ENCODE measurements around the gene NXNL2. TPM values are rescaled to one million over a fixed set of nuclear protein-coding genes. Genes with fewer than 3 reads are reported as not detected.
A peak's percentile ranks its signal among the peaks of the same experiment; 100 is the strongest.

NXNL2 gene
- total and polyA plus RNA-seq, 4 experiments from 2014 or later, result not detected

DNA sequence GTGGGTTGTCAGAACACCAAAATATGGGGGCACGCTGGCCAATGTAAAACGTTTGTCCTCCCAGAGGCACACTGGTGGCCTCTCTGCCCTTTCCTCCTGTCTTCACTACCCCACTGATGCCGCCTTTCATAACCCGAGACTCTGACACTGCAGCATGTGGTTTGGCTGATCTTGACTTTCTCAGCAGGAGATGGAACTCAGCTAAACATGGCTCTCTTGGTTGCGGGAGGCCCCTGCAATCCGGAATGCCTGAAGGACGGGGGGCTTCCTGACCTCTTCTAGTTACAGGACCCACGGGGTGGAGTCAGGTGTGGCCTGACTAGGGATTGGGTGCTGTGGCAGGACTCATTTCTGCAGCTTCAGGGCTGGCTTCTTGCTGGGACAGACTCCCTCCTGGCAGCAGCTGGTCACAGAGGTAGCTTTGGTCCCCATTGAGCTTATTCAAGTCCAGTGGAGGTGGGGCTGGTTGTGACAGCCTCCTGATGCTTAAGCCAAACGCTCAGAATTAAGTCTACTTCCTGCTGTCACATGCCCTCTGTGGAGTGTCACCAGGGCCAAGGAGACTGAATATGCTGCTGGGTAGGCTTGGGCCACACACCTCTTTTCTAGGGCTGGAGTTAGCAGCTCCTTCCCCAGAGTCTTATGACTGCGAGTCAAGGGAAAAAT, 44.2 kb downstream of the NXNL2 start:
- POLR2A ChIA-PET (ENCODE audit: partially characterized antibody), result no interaction called here
- intact Hi-C loops (cut with micrococcal nuclease), result loop anchor here (5.0 kb wide), 1 partner anchor 1242 kb away; no protein-coding TSS in a partner anchor
- H3K27ac Mint-ChIP-seq, result no peak overlapping the region
- H3K9me3 Mint-ChIP-seq, result no peaks in the 10 kb centered on the region
- no peaks in the 10 kb centered on the region for H3K36me3 Mint-ChIP-seq
- no peak overlapping the region for H3K4me3 Mint-ChIP-seq
- CTCF ChIA-PET (ENCODE audit: partially characterized antibody), result interaction anchor here (0.6 to 2.2 kb wide), 5 partner anchors 9 to 629 kb away, joined by 3 to 6 read pairs (median 3); a partner anchor contains a TSS
- H3K4me3 ChIP-seq (ENCODE audit: low read length in 2 of 2), result no peak overlapping the region
- peaks cover 3 to 7% (median 3%) of the 10 kb centered on the region in 4 donors for H3K4me1 Mint-ChIP-seq
- no peaks in the 10 kb centered on the region for H3K9me3 ChIP-seq (ENCODE audit: control insufficient read depth in 1 of 2, low read length in 2 of 2)
- H3K27me3 ChIP-seq (ENCODE audit: insufficient read depth, low read length), result no peaks in the 10 kb centered on the region
- peaks cover 10 to 15% of the 10 kb centered on the region in 2 donors for H3K27me3 Mint-ChIP-seq
- H3K36me3 ChIP-seq (ENCODE audit: insufficient read depth, low read length), result no peaks in the 10 kb centered on the region
- peaks cover 11% of the 10 kb centered on the region for H3K4me1 ChIP-seq (ENCODE audit: insufficient read depth, low read length)
- H3K27ac ChIP-seq (ENCODE audit: low read depth, low read length), result no peak overlapping the region
- no peak for DNase-seq

- H3K4me1 ChIP-seq (ENCODE audit: insufficient read depth, low read length), result peaks cover 14% of the 10 kb centered on the region
- no peaks in the 10 kb centered on the region for H3K9me3 Mint-ChIP-seq
- ChIA-PET CTCF (ENCODE audit: partially characterized antibody) (interaction anchor here (1.2 to 2.2 kb wide), 5 partner anchors 8 to 631 kb away, joined by 3 to 6 read pairs (median 3); no protein-coding TSS in a partner anchor), POLR2A (ENCODE audit: partially characterized antibody) (no interaction called here)
- no peaks in the 10 kb centered on the region for H3K27me3 ChIP-seq (ENCODE audit: insufficient read depth, low read length)
- H3K9me3 ChIP-seq (ENCODE audit: control insufficient read depth in 1 of 2, low read length in 2 of 2), result no peaks in the 10 kb centered on the region
- intact Hi-C loops (cut with micrococcal nuclease), result no loop called here
- DNase-seq, result no peak
- H3K27me3 Mint-ChIP-seq, result peaks cover 3 to 11% of the 10 kb centered on the region in 2 donors
- no peak overlapping the region for H3K27ac ChIP-seq (ENCODE audit: low read depth, low read length)
- H3K4me3 ChIP-seq (ENCODE audit: low read length in 2 of 2), result no peak overlapping the region
- H3K4me3 Mint-ChIP-seq, result no peak overlapping the region
- no peak overlapping the region for H3K27ac Mint-ChIP-seq
- H3K36me3 Mint-ChIP-seq, result no peaks in the 10 kb centered on the region
- no peaks in the 10 kb centered on the region for H3K36me3 ChIP-seq (ENCODE audit: insufficient read depth, low read length)
- peaks cover 6 to 10% (median 6%) of the 10 kb centered on the region in 4 donors for H3K4me1 Mint-ChIP-seq
These were observed 46.0 kb downstream of the NXNL2 start for GRCh38 chr9:88580961-88581360.

DNA sequence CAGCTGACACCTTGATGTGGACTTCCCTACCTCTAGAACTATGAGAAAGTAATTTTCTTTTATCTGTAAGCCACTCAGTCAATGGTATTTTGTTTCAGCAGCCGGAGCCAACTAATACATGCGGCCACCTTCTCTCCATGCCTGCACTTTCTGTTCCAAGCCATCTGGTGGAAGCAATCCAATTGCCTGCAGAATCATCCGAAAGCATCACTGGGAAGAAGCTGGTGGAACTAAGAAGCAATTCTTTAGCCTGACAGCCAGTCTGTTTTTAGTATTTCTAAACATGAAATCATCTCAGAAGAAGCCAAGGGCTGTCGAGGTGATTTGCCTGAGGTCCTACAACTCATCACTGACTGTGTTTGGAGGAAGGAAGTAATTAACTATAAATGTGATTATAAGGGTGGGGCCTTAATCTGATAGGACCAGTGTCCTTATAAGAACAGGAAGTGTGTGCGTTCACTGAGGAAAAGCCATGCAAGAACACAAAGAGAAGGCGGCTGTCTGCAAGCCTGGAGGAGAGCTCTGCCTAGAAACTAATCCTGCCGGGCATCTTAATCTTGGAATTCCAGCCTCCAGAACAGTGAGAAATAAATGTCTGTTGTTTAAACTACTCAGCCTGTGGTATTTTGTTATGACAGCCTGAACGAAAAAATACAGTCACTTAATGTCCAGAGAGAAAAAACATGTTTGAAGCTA, 49.1 kb downstream of the NXNL2 start:
- peaks cover 3 to 7% (median 6%) of the 10 kb centered on the region in 4 donors for H3K4me1 Mint-ChIP-seq
- H3K9me3 Mint-ChIP-seq, result peaks cover 0 to 4% (median 0%) of the 10 kb centered on the region in 8 donors
- Histone ChIP-seq H3K4me1 (ENCODE audit: insufficient read depth, low read length) (peaks cover 8% of the 10 kb centered on the region), H3K4me3 (ENCODE audit: low read length in 2 of 2) (no peak overlapping the region), H3K27me3 (ENCODE audit: insufficient read depth, low read length) (no peaks in the 10 kb centered on the region), H3K27ac (ENCODE audit: low read depth, low read length) (no peak overlapping the region), H3K36me3 (ENCODE audit: insufficient read depth, low read length) (no peaks in the 10 kb centered on the region), H3K9me3 (ENCODE audit: control insufficient read depth in 1 of 2, low read length in 2 of 2) (no peaks in the 10 kb centered on the region)
- no peak overlapping the region for H3K4me3 Mint-ChIP-seq
- no peak for DNase-seq
- no peak overlapping the region for H3K27ac Mint-ChIP-seq
- POLR2A ChIA-PET (ENCODE audit: partially characterized antibody), result no interaction called here
- no peaks in the 10 kb centered on the region for H3K36me3 Mint-ChIP-seq
- peaks cover 1 to 7% of the 10 kb centered on the region in 2 donors for H3K27me3 Mint-ChIP-seq
- CTCF ChIA-PET (ENCODE audit: partially characterized antibody), result interaction anchor here (0.7 to 0.9 kb wide), 2 partner anchors 9 to 304 kb away, joined by 3 read pairs; no protein-coding TSS in a partner anchor
- intact Hi-C loops (cut with micrococcal nuclease), result no loop called here

- Histone ChIP-seq H3K27me3 (ENCODE audit: insufficient read depth, low read length) (no peaks in the 10 kb centered on the region), H3K4me1 (ENCODE audit: insufficient read depth, low read length) (peaks cover 8% of the 10 kb centered on the region), H3K36me3 (ENCODE audit: insufficient read depth, low read length) (no peaks in the 10 kb centered on the region), H3K9me3 (ENCODE audit: control insufficient read depth in 1 of 2, low read length in 2 of 2) (no peaks in the 10 kb centered on the region), H3K27ac (ENCODE audit: low read depth, low read length) (no peak overlapping the region), H3K4me3 (ENCODE audit: low read length in 2 of 2) (no peak overlapping the region)
- Mint-ChIP-seq H3K4me1 (peaks cover 3 to 7% (median 6%) of the 10 kb centered on the region in 4 donors), H3K9me3 (peaks cover 0 to 4% (median 0%) of the 10 kb centered on the region in 8 donors), H3K4me3 (no peak overlapping the region), H3K27me3 (peaks cover 1 to 7% of the 10 kb centered on the region in 2 donors), H3K36me3 (no peaks in the 10 kb centered on the region), H3K27ac (no peak overlapping the region)
- no peak for DNase-seq
- CTCF ChIA-PET (ENCODE audit: partially characterized antibody), result interaction anchor here (1.2 to 1.4 kb wide), 2 partner anchors 9 to 416 kb away, joined by 3 read pairs; no protein-coding TSS in a partner anchor
- intact Hi-C loops (cut with micrococcal nuclease), result no loop called here
- POLR2A ChIA-PET (ENCODE audit: partially characterized antibody), result no interaction called here
These were observed 50.4 kb downstream of the NXNL2 start for GRCh38 chr9:88585426-88585825.

- no peaks in the 10 kb centered on the region for H3K36me3 Mint-ChIP-seq
- Histone ChIP-seq H3K4me1 (ENCODE audit: insufficient read depth, low read length) (peaks cover 8% of the 10 kb centered on the region), H3K4me3 (ENCODE audit: low read length in 2 of 2) (no peak overlapping the region), H3K27ac (ENCODE audit: low read depth, low read length) (no peak overlapping the region), H3K27me3 (ENCODE audit: insufficient read depth, low read length) (no peaks in the 10 kb centered on the region), H3K9me3 (ENCODE audit: control insufficient read depth in 1 of 2, low read length in 2 of 2) (no peaks in the 10 kb centered on the region), H3K36me3 (ENCODE audit: insufficient read depth, low read length) (no peaks in the 10 kb centered on the region)
- no peak overlapping the region for H3K4me3 Mint-ChIP-seq
- peaks cover 0 to 4% (median 0%) of the 10 kb centered on the region in 8 donors for H3K9me3 Mint-ChIP-seq
- intact Hi-C loops (cut with micrococcal nuclease), result no loop called here
- no peak overlapping the region for H3K27ac Mint-ChIP-seq
- DNase-seq, result no peak
- peaks cover 1 to 3% of the 10 kb centered on the region in 2 donors for H3K27me3 Mint-ChIP-seq
- ChIA-PET POLR2A (ENCODE audit: partially characterized antibody) (no interaction called here), CTCF (ENCODE audit: partially characterized antibody) (interaction anchor here (1.2 to 1.4 kb wide), 2 partner anchors 10 to 415 kb away, joined by 3 read pairs; no protein-coding TSS in a partner anchor)
- peaks cover 3 to 7% (median 6%) of the 10 kb centered on the region in 4 donors for H3K4me1 Mint-ChIP-seq
These were observed 51.5 kb downstream of the NXNL2 start for GRCh38 chr9:88586452-88586851.

- no peak for DNase-seq
- intact Hi-C loops (cut with micrococcal nuclease), result no loop called here
- Mint-ChIP-seq H3K9me3 (peaks cover 0 to 4% (median 0%) of the 10 kb centered on the region in 8 donors), H3K36me3 (no peaks in the 10 kb centered on the region), H3K4me3 (no peak overlapping the region), H3K4me1 (peaks cover 3 to 7% (median 6%) of the 10 kb centered on the region in 4 donors), H3K27ac (peak overlapping the region in 1 of 7 donors; percentile 11), H3K27me3 (peaks cover 0 to 3% of the 10 kb centered on the region in 2 donors)
- H3K27ac ChIP-seq (ENCODE audit: low read depth, low read length), result no peak overlapping the region
- CTCF ChIA-PET (ENCODE audit: partially characterized antibody), result interaction anchor here (1.5 kb wide), 1 partner anchor 11 kb away, joined by 3 read pairs; no protein-coding TSS in a partner anchor
- H3K9me3 ChIP-seq (ENCODE audit: control insufficient read depth in 1 of 2, low read length in 2 of 2), result no peaks in the 10 kb centered on the region
- peaks cover 8% of the 10 kb centered on the region for H3K4me1 ChIP-seq (ENCODE audit: insufficient read depth, low read length)
- H3K36me3 ChIP-seq (ENCODE audit: insufficient read depth, low read length), result no peaks in the 10 kb centered on the region
- POLR2A ChIA-PET (ENCODE audit: partially characterized antibody), result no interaction called here
- no peak overlapping the region for H3K4me3 ChIP-seq (ENCODE audit: low read length in 2 of 2)
- H3K27me3 ChIP-seq (ENCODE audit: insufficient read depth, low read length), result no peaks in the 10 kb centered on the region
These were observed 52.2 kb downstream of the NXNL2 start for GRCh38 chr9:88587182-88587581.
